Measurements from ENCODE around the gene CDC25B.
"Not testable (repeated sequence)": the region's sequence is repeated elsewhere in the genome, so short reads cannot be mapped to it uniquely, and the experiment has no call there.

Gene CDC25B

GRCh38 chr20:3828798-3829197 lies 32.7 kb downstream of the CDC25B start:
- no peak for DNase-seq

- DNase-seq = not testable (repeated sequence)
Observed at GRCh38 chr20:3829891-3830290, 33.8 kb downstream of the CDC25B start.

GRCh38 chr20:3836132-3836531 lies 40.0 kb downstream of the CDC25B start:
- no peak for DNase-seq

GRCh38 chr20:3839328-3839727 lies 43.2 kb downstream of the CDC25B start:
- DNase-seq = no peak

DNA sequence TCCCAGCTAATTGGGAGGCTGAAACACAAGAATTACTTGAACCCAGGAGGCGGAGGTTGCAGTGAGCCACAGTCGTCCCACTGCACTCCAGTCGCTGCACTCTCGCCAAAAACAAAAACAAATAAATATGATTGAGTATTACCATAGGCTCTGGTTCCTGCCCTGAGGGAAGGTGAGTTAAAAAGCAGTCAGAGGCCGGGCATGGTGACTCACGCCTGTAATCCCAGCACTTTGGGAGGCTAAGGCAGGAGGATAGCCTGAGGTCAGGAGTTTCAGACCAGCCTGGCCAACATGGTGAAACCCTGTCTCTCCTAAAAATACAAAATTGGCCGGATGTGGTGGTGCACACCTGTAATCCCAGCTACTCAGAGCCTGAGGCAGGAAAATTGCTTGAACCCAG lies 44.1 kb downstream of the CDC25B start:
- DNase-seq = not testable (repeated sequence)

GRCh38 chr20:3842348-3842930 lies 46.3 kb downstream of the CDC25B start:
- DNase-seq = no peak

DNA sequence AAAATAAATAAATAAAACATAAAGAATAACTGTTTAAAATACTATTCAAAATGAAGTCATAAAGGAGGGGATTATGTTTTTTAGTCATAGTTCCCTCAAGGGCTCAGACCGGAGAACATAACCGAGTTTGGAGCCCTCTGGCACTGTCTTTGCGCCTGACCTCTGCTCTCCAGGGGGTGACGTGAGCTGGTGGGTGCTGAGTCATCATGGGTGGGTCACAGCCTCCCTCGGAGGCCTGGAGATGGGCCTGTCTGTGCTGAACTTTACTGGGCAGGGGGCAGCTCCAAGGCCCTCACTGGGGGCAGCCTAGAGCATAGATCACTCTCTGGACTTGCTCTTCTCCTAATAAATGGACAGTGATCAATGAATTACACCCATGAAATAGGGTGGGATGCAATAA lies 47.4 kb downstream of the CDC25B start:
- DNase-seq = no peak

- not testable (repeated sequence) for DNase-seq
Observed at GRCh38 chr20:3843990-3844619, 48.0 kb downstream of the CDC25B start.

DNA sequence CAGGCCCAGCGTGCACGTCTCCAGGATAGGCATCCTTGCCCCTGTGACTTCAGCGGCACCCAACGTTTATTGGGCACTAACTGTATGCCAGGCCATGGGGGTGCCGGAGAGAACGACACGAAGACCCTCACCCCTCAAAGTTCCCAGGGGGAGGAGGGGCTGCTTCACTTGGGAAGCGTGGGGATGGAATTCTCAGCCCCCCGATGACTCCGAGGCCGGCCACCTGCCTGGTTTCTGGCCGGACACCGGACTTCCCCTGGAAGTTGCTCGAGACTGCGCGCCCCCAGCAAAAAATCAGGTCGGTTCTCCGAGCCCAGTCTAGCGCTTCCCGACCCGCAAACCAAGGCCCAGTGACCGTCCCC lies 50.2 kb downstream of the CDC25B start:
- DNase-seq = peak; percentile 86

DNA sequence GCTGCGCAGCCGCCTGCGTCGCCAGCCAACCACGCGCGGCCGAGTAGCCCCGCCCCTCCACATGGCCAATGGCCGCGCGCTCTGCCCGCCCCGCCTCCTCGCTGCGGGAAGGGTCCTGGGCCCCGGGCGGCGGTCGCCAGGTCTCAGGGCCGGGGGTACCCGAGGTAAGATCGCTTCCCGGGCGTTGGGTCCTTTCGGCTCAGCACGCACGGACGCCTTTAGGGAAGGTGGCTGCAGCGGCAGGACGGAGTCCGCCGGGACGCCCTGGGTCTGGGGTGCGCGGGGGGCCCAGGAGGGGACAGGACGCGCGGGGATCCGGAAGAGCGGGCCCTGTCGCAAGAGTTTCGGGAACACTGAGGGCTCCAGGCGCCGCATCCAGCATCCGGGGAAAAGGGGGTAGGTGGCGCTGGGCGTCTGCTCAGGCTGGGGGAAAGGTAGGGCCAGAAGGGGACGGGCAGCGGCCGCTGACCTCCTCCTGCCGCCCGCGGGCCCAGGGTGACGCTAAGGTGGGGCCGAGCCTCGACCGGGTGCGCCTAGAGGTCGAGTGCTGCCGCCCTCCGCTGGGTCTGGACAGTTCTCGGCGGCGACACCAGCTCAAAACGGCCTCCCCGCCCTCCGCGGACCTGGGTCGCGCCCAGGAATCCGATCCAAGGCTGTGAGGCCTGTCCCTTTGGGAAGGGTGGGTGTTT lies 50.8 kb downstream of the CDC25B start, which contains the start of gene MAVS:
Gene MAVS (plus strand): TSS at position 95 of the 689 bp plus-strand sequence. CDS start 7,791 bp downstream, outside the sequence.
- DNase-seq = peak; percentile 90

DNA sequence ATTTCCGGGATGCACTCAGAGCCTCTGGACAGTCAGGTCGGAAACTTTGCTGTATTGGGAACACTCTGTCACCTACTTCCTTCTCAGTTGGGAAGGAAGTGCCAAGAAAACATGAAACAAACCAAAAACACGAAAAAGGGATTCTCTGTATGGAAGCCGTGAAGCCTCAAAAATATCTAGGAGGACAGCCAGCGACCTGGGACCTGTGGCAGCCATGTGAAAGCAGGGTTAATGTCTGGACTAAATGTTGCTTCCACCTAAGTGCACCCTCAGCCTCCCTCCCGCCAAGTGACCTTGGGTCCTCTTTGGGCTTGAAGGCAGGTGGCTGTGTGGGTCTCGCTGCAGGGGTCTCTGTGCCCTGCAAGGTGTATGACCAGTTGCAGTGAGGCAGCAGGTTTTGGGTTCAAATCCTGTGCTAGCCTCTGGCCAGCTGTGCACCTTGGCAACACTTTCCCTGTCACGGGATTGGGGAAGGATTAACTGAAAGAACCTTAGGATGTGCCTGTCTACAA lies 51.4 kb downstream of the CDC25B start:
- DNase-seq = no peak

- no peak for DNase-seq
Observed at GRCh38 chr20:3848565-3848964, 52.5 kb downstream of the CDC25B start.

GRCh38 chr20:3854462-3854871 lies 58.4 kb downstream of the CDC25B start:
- DNase-seq = no peak
